ENCODE measurements around the gene B3GNT2.

Gene B3GNT2

GRCh38 chr2:62240546-62240945 lies 44.6 kb downstream of the B3GNT2 start:
- Histone ChIP-seq H4K12ac (ENCODE audit: low read depth, low read length) (no peak overlapping the region), H2AK5ac (ENCODE audit: low read length) (no peak overlapping the region), H3K36me3 (ENCODE audit: control insufficient read depth in 1 of 2, insufficient read depth in 2 of 2, low read length in 2 of 2) (no peaks in the 10 kb centered on the region), H3K23ac (ENCODE audit: low read length) (no peak overlapping the region), H2BK12ac (ENCODE audit: low read length) (no peak overlapping the region), H3K4ac (ENCODE audit: low read depth, low read length) (no peak overlapping the region), H3K4me3 (ENCODE audit: low read depth, low read length) (no peak overlapping the region), H4K91ac (ENCODE audit: low read depth, low read length) (no peak overlapping the region), H2AFZ (ENCODE audit: insufficient read depth, low read length, poor library complexity) (peak overlapping the region; percentile 9), H3K4me2 (ENCODE audit: low read length) (no peak overlapping the region), H3K9ac (ENCODE audit: low read length) (no peak overlapping the region), H2BK120ac (ENCODE audit: insufficient read depth, low read length, poor library complexity) (no peak overlapping the region), H3K14ac (ENCODE audit: low read length) (no peak overlapping the region), H3K27ac (ENCODE audit: low read depth, low read length) (no peak overlapping the region), H4K8ac (ENCODE audit: low read depth, low read length) (no peak overlapping the region), H3K79me1 (ENCODE audit: low read length) (no peaks in the 10 kb centered on the region), H3K27me3 (ENCODE audit: insufficient read depth, low read length) (no peaks in the 10 kb centered on the region), H3K9me3 (ENCODE audit: insufficient read depth, low read depth, low read length) (no peaks in the 10 kb centered on the region), H2BK5ac (ENCODE audit: low read depth, low read length, poor library complexity) (no peak overlapping the region), H3K4me1 (ENCODE audit: control insufficient read depth in 1 of 2, insufficient read depth in 2 of 2, low read length in 2 of 2) (no peaks in the 10 kb centered on the region), H3K79me2 (ENCODE audit: control insufficient read depth, insufficient read depth, low read length, poor library complexity) (no peaks in the 10 kb centered on the region), H3K18ac (ENCODE audit: low read length) (no peak overlapping the region)
- peak in 1 of 2 donors; percentile 7 for DNase-seq
- WGBS (ENCODE audit: extremely low coverage, insufficient coverage, insufficient read length) = no CpG with 5 or more reads among the region's 9 CpGs

- H2BK5ac ChIP-seq (ENCODE audit: low read depth, low read length, poor library complexity) = no peak overlapping the region
- no peak overlapping the region for H2BK12ac ChIP-seq (ENCODE audit: low read length)
- no peak overlapping the region for H3K9ac ChIP-seq (ENCODE audit: low read length)
- no peak overlapping the region for H4K12ac ChIP-seq (ENCODE audit: low read depth, low read length)
- DNase-seq = no peak
- no peak overlapping the region for H4K8ac ChIP-seq (ENCODE audit: low read depth, low read length)
- H3K79me1 ChIP-seq (ENCODE audit: low read length) = peaks cover 2% of the 10 kb centered on the region
- no peak overlapping the region for H3K4me3 ChIP-seq (ENCODE audit: low read depth, low read length)
- H3K4me2 ChIP-seq (ENCODE audit: low read length) = no peak overlapping the region
- H3K4me1 ChIP-seq (ENCODE audit: control insufficient read depth in 1 of 2, insufficient read depth in 2 of 2, low read length in 2 of 2) = peaks cover 3 to 5% of the 10 kb centered on the region in 2 experiments
- H3K36me3 ChIP-seq (ENCODE audit: control insufficient read depth in 1 of 2, insufficient read depth in 2 of 2, low read length in 2 of 2) = no peaks in the 10 kb centered on the region
- no peak overlapping the region for H2BK120ac ChIP-seq (ENCODE audit: insufficient read depth, low read length, poor library complexity)
- H4K91ac ChIP-seq (ENCODE audit: low read depth, low read length) = no peak overlapping the region
- peaks cover 2% of the 10 kb centered on the region for H3K79me2 ChIP-seq (ENCODE audit: control insufficient read depth, insufficient read depth, low read length, poor library complexity)
- H3K27me3 ChIP-seq (ENCODE audit: insufficient read depth, low read length) = no peaks in the 10 kb centered on the region
- H3K4ac ChIP-seq (ENCODE audit: low read depth, low read length) = no peak overlapping the region
- H3K9me3 ChIP-seq (ENCODE audit: insufficient read depth, low read depth, low read length) = no peaks in the 10 kb centered on the region
- H2AK5ac ChIP-seq (ENCODE audit: low read length) = no peak overlapping the region
- no peak overlapping the region for H2AFZ ChIP-seq (ENCODE audit: insufficient read depth, low read length, poor library complexity)
- no peak overlapping the region for H3K27ac ChIP-seq (ENCODE audit: low read depth, low read length)
- WGBS (ENCODE audit: extremely low coverage, insufficient coverage, insufficient read length) = no CpG with 5 or more reads among the region's 6 CpGs
- H3K18ac ChIP-seq (ENCODE audit: low read length) = no peak overlapping the region
- no peak overlapping the region for H3K14ac ChIP-seq (ENCODE audit: low read length)
- no peak overlapping the region for H3K23ac ChIP-seq (ENCODE audit: low read length)
Observed at GRCh38 chr2:62243983-62244382, 48.1 kb downstream of the B3GNT2 start.

GRCh38 chr2:62248226-62248625 lies 52.3 kb downstream of the B3GNT2 start:
- Histone ChIP-seq H2BK12ac (ENCODE audit: low read length) (no peak overlapping the region), H4K12ac (ENCODE audit: low read depth, low read length) (no peak overlapping the region), H3K79me2 (ENCODE audit: control insufficient read depth, insufficient read depth, low read length, poor library complexity) (peaks cover 2% of the 10 kb centered on the region), H3K79me1 (ENCODE audit: low read length) (peaks cover 2% of the 10 kb centered on the region), H4K8ac (ENCODE audit: low read depth, low read length) (no peak overlapping the region), H3K9me3 (ENCODE audit: insufficient read depth, low read depth, low read length) (no peaks in the 10 kb centered on the region), H3K18ac (ENCODE audit: low read length) (no peak overlapping the region), H2AK5ac (ENCODE audit: low read length) (no peak overlapping the region), H3K4me1 (ENCODE audit: control insufficient read depth in 1 of 2, insufficient read depth in 2 of 2, low read length in 2 of 2) (peaks cover 3 to 7% of the 10 kb centered on the region in 2 experiments), H3K36me3 (ENCODE audit: control insufficient read depth in 1 of 2, insufficient read depth in 2 of 2, low read length in 2 of 2) (no peaks in the 10 kb centered on the region), H2BK120ac (ENCODE audit: insufficient read depth, low read length, poor library complexity) (no peak overlapping the region), H3K4ac (ENCODE audit: low read depth, low read length) (no peak overlapping the region), H3K14ac (ENCODE audit: low read length) (no peak overlapping the region), H3K23ac (ENCODE audit: low read length) (no peak overlapping the region), H3K27me3 (ENCODE audit: insufficient read depth, low read length) (no peaks in the 10 kb centered on the region), H2AFZ (ENCODE audit: insufficient read depth, low read length, poor library complexity) (no peak overlapping the region), H3K4me3 (ENCODE audit: low read depth, low read length) (no peak overlapping the region), H3K27ac (ENCODE audit: low read depth, low read length) (peak overlapping the region; percentile 54), H2BK5ac (ENCODE audit: low read depth, low read length, poor library complexity) (no peak overlapping the region), H4K91ac (ENCODE audit: low read depth, low read length) (no peak overlapping the region), H3K4me2 (ENCODE audit: low read length) (peak overlapping the region; percentile 40), H3K9ac (ENCODE audit: low read length) (no peak overlapping the region)
- peak; percentile 77 to 90 for DNase-seq
- no CpG with 5 or more reads among the region's 3 CpGs for WGBS (ENCODE audit: extremely low coverage, insufficient coverage, insufficient read length)

- no peak overlapping the region for H3K27ac ChIP-seq (ENCODE audit: low read depth, low read length)
- H3K4me2 ChIP-seq (ENCODE audit: low read length) = no peak overlapping the region
- no peak overlapping the region for H3K4ac ChIP-seq (ENCODE audit: low read depth, low read length)
Observed at GRCh38 chr2:62250239-62250638, 54.3 kb downstream of the B3GNT2 start.

More at GRCh38 chr2:62250239-62250638, 54.3 kb downstream of the B3GNT2 start:
- Histone ChIP-seq H3K79me1 (ENCODE audit: low read length) (peaks cover 2% of the 10 kb centered on the region), H3K18ac (ENCODE audit: low read length) (no peak overlapping the region), H2BK12ac (ENCODE audit: low read length) (no peak overlapping the region), H4K8ac (ENCODE audit: low read depth, low read length) (no peak overlapping the region), H3K9me3 (ENCODE audit: insufficient read depth, low read depth, low read length) (peaks cover 4% of the 10 kb centered on the region), H2BK5ac (ENCODE audit: low read depth, low read length, poor library complexity) (no peak overlapping the region), H2AFZ (ENCODE audit: insufficient read depth, low read length, poor library complexity) (no peak overlapping the region), H3K79me2 (ENCODE audit: control insufficient read depth, insufficient read depth, low read length, poor library complexity) (peaks cover 2% of the 10 kb centered on the region), H4K12ac (ENCODE audit: low read depth, low read length) (peak overlapping the region; percentile 12), H3K4me3 (ENCODE audit: low read depth, low read length) (no peak overlapping the region), H3K4me1 (ENCODE audit: control insufficient read depth in 1 of 2, insufficient read depth in 2 of 2, low read length in 2 of 2) (peaks cover 7 to 14% of the 10 kb centered on the region in 2 experiments), H3K36me3 (ENCODE audit: control insufficient read depth in 1 of 2, insufficient read depth in 2 of 2, low read length in 2 of 2) (no peaks in the 10 kb centered on the region), H3K23ac (ENCODE audit: low read length) (no peak overlapping the region), H4K91ac (ENCODE audit: low read depth, low read length) (no peak overlapping the region), H2AK5ac (ENCODE audit: low read length) (peak overlapping the region; percentile 37), H3K14ac (ENCODE audit: low read length) (no peak overlapping the region), H3K9ac (ENCODE audit: low read length) (no peak overlapping the region), H2BK120ac (ENCODE audit: insufficient read depth, low read length, poor library complexity) (no peak overlapping the region), H3K27me3 (ENCODE audit: insufficient read depth, low read length) (no peaks in the 10 kb centered on the region)
- DNase-seq = no peak
- WGBS (ENCODE audit: extremely low coverage, insufficient coverage, insufficient read length) = no CpG with 5 or more reads among the region's 4 CpGs
